ENCODE results near the gene CNTN2. TPM values are rescaled to one million over a fixed set of nuclear protein-coding genes. Genes with fewer than 3 reads are reported as not detected.
A peak's percentile ranks its signal among the peaks of the same experiment; 100 is the strongest.

CNTN2 gene
- not detected for total RNA-seq
- long read RNA-seq: 0 reads

- no peak within 1 kb of the TSS for H3K4me3 ChIP-seq
- no peaks in the 10 kb centered on the region for H3K36me3 ChIP-seq
- H3K4me1 ChIP-seq: no peaks in the 10 kb centered on the region
- H3K27me3 ChIP-seq (ENCODE audit: low read depth): peaks cover 72% of the 10 kb centered on the region
- no peak within 1 kb of the TSS for H3K27ac ChIP-seq
- ATAC-seq (no peak), DNase-seq (no peak)
- TF ChIP-seq CTCF (IDR thresholded peaks at IDR 0.05): no peak
- intact Hi-C loops (cut with DNase I): no loop called here
- no peaks in the 10 kb centered on the region for H3K9me3 ChIP-seq
These were observed at the start of gene CNTN2 for GRCh38 chr1:205042911-205043806. Gene CNTN2, plus strand, starts transcription at chr1:205043212. Its CDS starts 9,974 bp downstream, at chr1:205053186.

- H3K36me3 ChIP-seq: no peaks in the 10 kb centered on the region
- ATAC-seq (no peak), DNase-seq (no peak)
- H3K9me3 ChIP-seq: no peaks in the 10 kb centered on the region
- H3K27ac ChIP-seq: no peak overlapping the region
- H3K4me3 ChIP-seq: no peak overlapping the region
- H3K4me1 ChIP-seq: no peaks in the 10 kb centered on the region
- intact Hi-C loops (cut with DNase I): no loop called here
- H3K27me3 ChIP-seq (ENCODE audit: low read depth): no peaks in the 10 kb centered on the region
- no peak for TF ChIP-seq CTCF (IDR thresholded peaks at IDR 0.05)
These were observed 48.7 kb upstream of the CNTN2 start for GRCh38 chr1:204994086-204994862.

GRCh38 chr1:204996981-204997380, 46.0 kb upstream of the CNTN2 start:
- no peaks in the 10 kb centered on the region for H3K36me3 ChIP-seq
- no peaks in the 10 kb centered on the region for H3K4me1 ChIP-seq
- no peaks in the 10 kb centered on the region for H3K27me3 ChIP-seq (ENCODE audit: low read depth)
- DNase-seq (no peak), ATAC-seq (no peak)
- TF ChIP-seq CTCF (IDR thresholded peaks at IDR 0.05): no peak
- no peaks in the 10 kb centered on the region for H3K9me3 ChIP-seq
- H3K4me3 ChIP-seq: no peak overlapping the region
- intact Hi-C loops (cut with DNase I): no loop called here
- no peak overlapping the region for H3K27ac ChIP-seq

- Histone ChIP-seq H3K4me3 (no peak overlapping the region), H3K4me1 (no peaks in the 10 kb centered on the region), H3K36me3 (no peaks in the 10 kb centered on the region), H3K9me3 (no peaks in the 10 kb centered on the region), H3K27me3 (ENCODE audit: low read depth) (peaks cover 2% of the 10 kb centered on the region), H3K27ac (no peak overlapping the region)
- TF ChIP-seq CTCF (IDR thresholded peaks at IDR 0.05): no peak
- ATAC-seq: peak; percentile 23 to 27
- no peak for DNase-seq
- intact Hi-C loops (cut with DNase I): no loop called here
These were observed 45.2 kb upstream of the CNTN2 start for GRCh38 chr1:204997591-204998355.

GRCh38 chr1:205001162-205001561, 41.9 kb upstream of the CNTN2 start:
- H3K27me3 ChIP-seq (ENCODE audit: low read depth): peaks cover 4% of the 10 kb centered on the region
- no peak overlapping the region for H3K4me3 ChIP-seq
- DNase-seq (no peak), ATAC-seq (no peak)
- H3K9me3 ChIP-seq: no peaks in the 10 kb centered on the region
- no peaks in the 10 kb centered on the region for H3K36me3 ChIP-seq
- intact Hi-C loops (cut with DNase I): no loop called here
- H3K27ac ChIP-seq: no peak overlapping the region
- no peak for TF ChIP-seq CTCF (IDR thresholded peaks at IDR 0.05)
- no peaks in the 10 kb centered on the region for H3K4me1 ChIP-seq

All from lower lobe of right lung (tissue), 2 donors.